COLO668 (cell line): ENCODE measurements around the gene PSAP.
"Not testable (repeated sequence)": the region's sequence is repeated elsewhere in the genome, so short reads cannot be mapped to it uniquely, and the experiment has no call there.

Experiments
- DNase-seq: peaks from one replicate; lab custom pipeline; 2025; ENCODE audit not compliant: unreplicated experiment; lab: John Stamatoyannopoulos, UW

The PSAP gene

DNA sequence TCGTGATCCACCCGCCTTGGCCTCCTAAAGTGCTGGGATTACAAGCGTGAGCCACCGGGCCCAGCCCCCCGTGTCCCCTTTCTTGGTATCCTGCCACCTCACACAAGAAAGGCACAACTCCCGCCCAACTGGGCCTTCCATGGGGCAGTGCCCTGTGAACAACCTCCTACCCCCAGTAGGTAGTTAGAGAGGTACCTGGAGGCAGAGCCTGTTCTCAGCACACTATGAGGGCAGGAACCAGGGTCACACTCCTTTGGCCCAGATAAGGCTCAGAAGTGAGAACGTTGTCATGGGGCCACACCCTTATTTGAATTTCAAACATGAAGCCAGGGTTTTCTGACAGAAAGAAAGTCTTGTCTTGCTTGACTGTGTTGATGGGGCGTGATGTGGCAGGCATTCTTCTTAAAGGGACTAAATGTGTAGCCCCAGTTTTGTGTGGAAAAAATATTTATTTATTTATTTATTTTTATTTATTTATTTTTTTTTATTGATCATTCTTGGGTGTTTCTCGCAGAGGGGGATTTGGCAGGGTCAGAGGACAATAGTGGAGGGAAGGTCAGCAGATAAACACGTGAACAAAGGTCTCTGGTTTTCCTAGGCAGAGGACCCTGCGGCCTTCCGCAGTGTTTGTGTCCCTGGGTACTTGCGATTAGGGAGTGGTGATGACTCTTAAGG lies 23.8 kb upstream of the PSAP start:
- not testable (repeated sequence) for DNase-seq

DNA sequence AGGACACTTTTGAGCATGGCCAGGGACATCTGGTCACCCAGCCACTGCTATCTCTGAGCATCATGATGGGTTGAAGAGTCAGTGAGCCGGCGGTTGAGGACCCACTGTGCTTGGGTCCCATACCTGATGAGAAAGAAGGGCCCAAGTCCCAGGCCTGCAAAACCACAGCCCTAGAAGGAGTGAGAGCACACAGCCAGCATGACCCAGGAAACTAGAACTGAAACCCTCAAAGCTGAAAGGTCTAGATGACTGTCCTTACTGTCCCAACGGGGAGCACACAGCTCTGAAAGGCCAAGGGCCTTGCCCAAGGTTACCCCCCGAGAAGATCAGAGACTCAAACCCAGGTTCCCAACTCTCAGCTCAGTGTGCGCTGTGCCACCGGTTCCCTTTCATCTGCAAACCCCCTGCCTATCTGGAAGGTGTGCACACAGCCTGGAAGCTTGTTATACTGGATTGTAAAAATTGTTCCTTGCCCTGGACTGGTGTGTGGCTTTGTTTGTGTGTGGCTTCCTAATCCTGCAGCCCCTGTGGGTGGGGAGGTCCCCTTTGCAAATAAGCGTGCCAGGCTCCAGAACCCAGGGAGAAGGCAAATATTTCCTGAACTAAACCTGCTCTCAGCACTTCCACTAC lies 22.6 kb upstream of the PSAP start:
- no peak for DNase-seq

DNA sequence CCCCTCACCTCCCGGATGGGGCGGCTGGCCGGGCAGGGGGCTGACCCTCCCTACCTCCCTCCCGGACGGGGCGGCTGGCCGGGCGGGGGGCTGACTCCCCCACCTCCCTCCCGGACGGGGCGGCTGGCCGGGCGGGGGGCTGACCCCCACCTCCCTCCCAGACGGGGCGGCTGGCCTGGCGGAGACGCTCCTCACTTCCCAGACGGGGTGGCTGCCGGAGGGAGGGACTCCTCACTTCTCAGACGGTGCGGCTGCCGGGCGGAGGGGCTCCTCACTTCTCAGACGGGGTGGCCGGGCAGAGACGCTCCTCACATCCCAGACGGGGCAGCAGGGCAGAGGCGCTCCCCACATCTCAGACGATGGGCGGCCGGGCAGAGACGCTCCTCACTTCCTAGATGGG lies 18.6 kb upstream of the PSAP start:
- not testable (repeated sequence) for DNase-seq

DNA sequence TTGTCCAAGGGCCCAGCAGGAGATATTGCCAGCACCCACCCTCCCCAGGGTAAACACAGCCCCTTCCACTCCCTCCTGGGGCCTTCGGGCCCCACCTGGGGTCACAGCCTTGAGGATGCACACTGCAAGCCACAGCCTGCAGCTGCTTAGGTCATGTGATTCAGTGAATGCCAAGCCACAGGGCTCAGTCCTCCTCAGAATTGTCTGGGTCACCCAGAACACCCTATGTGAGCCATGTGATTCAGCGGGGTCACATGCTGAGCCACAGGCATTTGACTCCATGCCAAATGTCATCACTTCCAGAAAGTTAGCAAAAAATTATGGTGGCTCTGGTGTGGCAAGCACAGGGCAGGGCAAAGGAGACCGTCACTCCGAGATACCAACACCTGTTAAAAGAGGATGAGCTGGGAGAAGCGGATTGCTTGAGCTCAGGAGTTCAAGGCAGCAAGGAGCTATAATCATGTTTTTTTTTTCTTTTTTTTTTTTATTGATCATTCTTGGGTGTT lies 17.2 kb upstream of the PSAP start:
- DNase-seq = no peak

DNA sequence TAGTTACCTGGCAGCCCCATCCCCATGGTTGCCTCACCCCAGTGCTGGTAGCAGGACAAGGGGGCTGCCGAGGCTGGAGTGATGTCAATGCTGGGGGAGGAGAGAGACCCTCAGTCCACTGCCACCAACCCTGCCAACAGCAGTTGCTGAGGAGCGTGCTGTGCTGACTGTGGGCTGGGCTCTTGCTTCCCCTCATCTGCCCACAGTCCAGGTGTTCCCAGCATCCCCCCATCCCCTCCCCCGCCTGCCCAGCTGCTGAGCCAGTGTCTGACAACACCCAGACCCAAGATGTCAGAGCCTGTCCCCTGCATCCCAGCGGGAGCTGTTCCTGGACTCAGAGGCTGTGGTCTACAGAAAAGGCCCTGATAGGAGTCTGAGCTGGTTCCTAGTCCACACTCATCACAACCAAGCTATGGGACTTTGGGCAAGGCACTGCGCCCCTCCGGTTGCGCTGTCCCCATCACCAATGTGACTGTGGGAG lies 14.6 kb upstream of the PSAP start:
- no peak for DNase-seq

DNA sequence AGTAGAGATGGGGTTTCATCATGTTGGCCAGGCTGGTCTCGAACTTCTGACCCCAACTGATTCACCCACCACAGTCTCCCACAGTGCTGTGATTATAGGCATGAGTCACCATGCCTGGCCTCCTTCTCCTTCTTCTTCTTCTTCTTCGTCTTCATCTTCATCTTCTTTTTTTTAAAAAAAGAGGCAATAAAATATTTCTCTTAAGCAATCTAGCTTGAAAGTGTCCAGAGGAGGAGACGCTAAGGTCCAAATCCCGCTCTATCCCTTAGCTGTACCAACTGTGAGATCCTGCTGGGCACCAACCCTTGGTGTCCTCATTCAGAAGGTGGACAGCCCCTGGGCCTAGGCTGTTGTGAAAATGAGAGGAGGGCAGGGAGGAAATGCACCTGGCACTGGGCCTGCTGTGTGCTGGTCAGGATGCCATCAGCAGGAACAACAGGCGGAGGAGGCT lies 13.9 kb upstream of the PSAP start:
- DNase-seq = no peak

DNA sequence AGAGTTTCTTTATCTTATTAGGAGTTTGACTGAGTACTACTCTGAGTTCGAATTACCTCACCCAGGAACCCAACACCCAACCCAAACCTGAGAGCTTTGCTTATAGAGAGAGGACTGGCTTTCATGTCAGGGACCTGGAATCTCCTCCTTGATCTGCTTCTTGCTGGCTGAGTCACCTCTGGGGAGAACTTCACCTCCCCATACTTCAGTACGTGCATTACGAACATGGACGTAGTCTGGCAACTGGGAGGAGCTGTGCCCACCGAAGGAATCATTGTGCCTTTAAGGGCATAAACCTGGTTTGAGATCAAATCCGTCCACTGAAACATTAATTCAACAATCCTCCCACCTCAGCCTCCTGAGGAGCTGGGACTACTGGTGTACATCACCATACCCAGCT lies 12.2 kb upstream of the PSAP start:
- DNase-seq = no peak

DNA sequence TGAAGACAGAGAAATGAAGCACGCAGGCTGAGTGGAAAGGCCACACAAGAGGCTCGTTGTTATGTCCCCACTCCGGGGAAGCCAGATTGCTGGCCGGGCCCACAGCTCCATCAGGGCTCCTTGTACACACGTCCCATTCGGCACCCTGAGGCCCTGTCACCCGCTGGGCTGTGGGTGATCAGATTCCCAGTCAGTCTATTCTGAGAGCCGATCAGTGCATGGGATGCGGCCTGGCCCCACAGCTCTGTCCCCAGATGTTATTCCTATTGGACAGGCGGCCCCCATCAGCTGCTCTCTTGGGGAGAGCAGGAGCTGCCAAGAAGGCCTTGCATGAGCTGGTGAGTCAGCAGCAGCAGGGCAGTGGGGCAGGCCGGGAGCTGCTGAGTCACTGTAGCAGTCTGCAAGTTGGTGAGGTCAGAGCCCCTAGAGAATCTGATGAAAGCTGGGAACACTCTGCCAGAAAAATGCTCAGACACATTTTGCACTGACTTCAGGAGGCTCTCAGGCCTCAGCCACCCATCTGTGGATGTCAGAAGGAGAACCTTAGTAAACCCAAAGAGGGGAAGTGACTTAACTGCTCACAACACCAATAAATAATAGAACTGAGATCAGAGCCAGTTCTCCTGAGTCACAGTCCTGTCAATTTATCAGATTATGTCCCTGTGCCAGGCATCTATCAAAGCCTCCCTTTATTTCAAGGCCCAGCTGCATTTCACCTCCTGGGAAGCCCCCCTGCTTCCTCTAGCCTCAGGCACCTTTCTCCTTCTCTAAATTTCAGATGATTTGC lies 9.4 kb upstream of the PSAP start:
- DNase-seq = peak; percentile 36

DNA sequence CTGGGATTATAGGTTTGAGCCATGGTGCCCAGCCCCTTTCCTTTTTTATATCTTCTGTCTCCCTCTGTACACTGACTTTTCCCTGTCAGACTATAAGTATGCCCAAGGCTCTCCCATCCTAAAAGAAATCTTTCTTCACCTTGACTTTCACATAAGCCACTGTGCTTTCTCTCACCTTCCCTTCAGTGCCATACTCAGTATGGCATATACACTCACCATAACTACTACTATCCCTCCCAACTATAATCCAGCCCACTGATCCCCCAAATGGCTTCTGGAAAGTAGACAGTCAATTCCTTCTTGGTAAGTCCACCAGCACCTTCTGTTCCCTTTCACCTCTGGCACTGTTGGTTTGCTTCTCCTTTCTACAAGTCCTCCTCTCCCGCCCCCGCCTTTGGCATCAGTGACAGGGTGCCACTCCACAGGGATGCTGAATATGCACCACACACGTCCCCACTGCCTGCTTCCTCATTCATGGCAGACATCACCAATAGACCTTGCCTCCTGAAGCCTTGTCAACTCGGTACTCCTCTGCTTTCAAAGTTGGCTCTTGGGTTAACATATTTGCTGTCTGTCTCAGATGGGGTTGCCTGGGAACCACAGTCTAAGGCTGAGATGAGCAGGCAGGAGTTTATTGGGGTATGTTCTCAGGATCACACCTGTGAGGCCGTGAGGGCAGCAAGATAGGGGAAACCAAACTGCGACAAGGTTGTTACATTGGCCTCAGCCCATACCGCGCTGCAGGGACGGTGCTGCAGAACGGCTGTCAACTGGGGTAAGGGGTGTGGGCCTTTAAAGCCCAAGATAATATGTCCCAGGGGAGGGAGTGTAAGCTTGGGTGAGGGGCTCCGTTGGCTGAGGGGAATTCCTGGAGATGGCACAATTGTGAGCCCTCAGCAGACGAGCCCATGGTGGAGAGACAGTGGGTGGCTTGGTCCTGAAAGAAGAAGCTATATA lies 7.2 kb upstream of the PSAP start:
- no peak for DNase-seq

DNA sequence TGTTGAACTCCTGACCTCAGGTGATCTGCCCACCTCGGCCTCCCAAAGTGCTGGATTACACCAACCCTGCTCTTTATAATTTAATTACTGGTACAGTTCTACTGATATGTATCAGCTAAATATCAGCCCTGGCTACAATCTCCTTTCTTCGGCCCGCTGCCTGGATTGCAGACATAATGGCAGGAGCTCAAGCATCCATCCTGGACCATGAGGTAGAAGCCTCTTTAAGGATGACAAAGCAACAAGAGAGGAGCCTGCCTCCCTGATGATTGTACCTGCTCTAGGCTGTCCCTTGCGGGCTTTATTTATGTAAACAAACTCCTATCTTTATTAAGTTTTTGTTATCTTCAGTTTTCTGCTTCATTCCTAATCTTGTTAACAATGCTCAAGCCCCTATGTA lies 5.6 kb upstream of the PSAP start:
- no peak for DNase-seq

DNA sequence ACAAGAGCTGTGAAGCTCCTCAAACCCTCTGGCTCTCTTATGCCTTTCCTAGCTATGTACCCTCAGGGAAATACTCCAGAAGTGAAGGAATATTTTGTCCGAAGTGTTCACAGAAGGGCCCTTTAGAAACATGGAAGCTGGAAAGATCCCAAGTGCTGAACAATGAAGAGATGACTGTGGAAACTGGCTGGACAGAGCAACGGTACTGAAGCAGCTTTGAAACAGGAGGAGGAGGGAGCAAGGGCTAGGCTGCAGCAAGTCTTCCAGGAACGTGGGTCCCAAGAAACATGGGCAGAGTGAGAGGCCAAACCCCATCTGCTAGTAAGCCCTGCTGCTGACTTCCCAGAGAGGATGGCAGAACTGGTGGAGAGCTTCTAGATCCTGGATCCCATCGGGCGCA lies 3.0 kb upstream of the PSAP start:
- no peak for DNase-seq

DNA sequence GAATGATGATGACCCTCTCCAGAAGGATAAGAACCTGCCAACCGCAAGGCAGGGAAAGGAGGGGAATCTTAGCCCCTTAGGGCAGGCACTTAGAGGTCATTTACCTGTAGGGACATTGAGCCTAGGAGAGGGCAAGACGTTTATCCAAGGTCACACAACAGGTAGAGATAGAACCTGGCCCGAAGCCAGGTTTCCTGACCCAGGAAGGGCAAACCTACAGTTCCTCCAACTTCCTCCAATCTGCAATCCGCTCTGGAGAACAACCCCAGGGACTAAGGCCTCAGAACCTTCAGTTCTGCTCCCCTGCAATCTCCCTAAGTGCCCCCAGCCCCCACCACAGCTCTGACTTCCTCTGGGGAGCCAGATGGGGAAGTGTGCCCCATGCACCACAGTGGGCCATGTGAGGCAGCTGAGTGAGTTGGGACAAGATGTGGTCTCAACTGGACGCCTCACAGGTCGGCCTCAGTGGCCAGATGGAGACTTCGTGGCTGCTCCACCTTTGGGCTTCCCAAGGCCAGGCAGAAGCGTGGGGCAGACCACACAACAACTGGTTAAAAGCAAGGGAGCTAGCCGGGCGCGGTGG lies 1.4 kb upstream of the PSAP start:
- DNase-seq = no peak

DNA sequence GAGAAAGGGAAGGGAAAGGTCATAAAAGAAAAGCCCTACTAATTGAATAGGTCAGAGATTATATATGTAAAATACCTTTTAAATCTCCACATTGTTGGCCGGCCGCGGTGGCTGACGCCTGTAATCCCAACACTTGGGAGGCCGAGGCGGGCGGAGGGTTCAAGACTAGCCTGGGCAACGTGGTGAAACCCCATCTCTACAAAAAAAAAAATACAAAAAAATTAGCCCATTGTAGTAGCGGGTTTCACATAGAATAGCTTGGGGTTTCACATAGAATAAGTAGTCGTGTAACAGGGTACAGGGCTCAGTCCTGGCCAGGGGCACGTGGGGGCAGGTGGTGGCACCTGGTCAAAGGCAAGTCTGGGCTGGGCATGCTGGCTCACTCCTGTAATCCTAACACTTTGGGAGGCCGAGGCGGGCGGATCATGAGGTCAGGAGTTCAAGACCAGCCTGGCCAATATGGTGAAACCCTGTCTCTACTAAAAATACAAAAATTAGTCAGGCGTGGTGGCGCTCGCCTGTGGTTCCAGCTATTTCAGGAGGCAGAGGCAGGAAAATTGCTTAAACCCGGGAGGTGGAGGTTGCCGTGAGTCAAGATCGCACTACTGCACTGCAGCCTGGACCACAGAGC lies 529 bp upstream of the PSAP start:
- DNase-seq = not testable (repeated sequence)

DNA sequence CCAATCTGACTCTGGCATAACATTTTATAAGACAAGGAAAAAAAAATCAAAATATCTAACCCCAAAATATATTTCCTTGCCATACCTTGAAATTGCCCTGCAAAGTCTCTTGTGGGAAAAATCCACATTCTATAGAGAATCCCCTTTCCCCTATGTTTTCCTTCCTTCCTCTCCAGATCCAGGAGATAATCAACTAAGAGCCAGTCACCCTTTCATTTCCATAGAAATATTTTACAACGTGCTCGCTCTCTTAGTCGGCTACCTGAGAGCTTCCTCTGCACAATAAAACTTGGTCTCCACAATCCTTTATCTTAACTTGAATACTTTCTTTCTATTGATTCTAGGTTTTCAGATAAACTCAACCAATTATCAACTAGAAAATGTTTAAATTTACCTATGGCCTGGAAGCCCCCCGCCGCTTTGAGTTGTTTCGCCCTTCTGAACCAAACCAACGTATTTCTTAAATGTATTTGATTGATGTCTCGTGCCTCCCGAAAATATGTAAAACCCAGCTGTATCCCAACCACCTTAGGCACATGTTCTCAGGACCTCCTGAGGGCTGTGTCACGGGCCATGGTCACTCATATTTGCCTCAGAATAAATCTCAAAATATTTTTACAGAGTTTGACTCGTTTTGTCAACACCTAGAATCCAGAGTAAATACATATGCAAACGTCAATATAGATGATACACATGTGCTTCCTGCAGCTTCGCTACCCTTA lies 869 bp downstream of the PSAP start:
- no peak for DNase-seq

DNA sequence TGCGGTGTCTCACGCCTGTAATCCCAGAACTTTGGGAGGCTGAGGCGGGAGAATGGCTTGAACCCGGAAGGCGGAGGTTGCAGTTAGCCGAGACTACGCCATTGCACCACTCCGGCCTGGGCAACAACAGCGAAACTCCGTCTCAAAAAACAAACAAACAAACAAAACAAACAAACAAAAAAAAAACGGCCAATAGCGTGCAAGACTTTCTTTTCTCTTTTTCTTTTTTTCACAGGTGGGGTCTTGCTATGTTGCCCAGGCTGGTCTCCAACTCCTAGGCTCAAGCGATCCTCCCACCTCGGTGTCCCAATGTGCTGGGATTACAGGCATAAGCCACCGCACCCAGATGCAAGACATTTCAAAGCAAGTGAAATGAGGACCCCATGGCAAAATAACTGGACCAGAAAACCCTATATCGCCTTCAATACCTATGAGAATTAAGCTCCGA lies 1.6 kb downstream of the PSAP start:
- DNase-seq = no peak

DNA sequence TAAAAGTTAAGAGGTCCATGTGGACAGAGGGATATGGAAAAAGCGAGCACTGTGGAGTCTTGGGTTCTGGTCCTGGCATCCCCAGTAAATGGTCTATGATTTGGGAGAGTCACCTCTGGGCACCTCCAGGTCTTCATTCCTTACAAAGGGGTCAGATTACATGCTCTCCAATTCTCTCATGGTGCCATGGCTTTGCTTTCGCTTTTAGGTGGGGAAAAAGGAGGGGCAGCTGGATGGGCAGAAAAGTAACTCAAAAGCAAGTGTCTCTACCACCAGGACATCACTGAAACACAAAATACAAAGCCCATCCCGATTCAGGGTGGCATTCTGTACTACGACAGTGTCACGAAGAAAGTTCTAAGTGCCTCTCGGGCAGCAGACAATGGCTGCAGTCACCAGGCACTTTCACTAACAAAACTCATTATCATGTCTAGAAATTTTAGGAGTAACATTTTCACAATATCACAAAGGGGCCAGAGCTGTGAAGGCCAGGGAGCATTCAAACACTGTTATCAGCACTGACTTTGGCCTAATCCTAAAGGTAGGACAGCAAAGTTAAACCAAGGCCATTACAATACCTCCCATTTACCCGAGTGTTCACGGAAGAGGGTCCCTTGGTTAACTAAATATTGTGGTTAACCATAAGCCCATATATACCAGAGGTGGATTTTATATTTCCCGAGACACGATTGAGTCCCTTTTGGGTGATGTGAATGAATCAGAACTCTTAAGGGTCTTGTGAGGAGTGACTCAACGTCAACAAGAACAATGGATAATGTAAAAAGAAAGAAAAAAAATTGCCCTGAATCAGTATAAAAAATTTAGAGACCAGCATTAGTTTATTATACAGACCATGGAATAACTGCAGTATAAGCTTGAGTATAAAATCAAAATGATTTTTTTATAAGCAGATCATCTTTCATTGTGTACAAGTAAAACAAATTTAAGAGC lies 2.5 kb downstream of the PSAP start:
- no peak for DNase-seq

DNA sequence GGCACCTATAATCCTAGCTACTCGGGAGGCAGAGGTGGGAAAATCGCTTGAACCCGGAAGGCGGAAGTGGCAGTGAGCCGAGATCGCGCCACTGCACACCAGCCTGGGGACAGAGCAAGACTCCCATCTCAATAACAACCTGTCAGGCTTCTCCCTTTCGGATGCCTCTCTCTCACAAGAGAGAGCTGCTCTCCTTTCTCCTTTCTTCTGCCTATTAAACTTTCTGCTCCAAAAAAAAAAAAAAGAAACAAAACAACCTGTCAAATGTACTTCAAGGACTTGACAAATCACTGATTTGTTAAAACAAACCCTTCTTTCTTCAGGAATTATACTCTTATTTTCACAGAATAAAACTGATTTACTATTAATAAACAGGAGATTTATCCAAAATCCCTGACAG lies 3.6 kb downstream of the PSAP start:
- DNase-seq = no peak

DNA sequence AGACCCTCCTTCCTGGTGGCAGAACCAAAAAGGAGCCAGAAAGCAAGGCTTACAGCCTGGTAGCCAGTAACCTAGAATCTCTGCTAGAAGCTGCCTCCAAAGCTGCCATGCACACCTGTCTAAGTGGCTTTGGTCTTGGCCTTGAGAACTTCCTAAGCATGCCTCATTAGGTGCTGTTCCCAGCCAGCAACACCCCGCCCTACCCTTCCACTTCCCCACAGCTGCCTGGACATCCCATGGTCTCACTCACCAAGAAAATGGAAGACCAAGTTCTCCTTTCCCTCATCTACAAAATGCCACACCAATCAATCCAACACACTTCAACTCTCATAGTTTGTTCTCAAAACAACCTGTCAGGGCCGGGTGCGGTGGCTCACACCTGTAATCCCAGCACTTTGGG lies 4.2 kb downstream of the PSAP start:
- DNase-seq = no peak
